NCI-H1092 (cell line): ENCODE measurements around the gene MIP.
"Not testable (repeated sequence)": the region's sequence is repeated elsewhere in the genome, so short reads cannot be mapped to it uniquely, and the experiment has no call there.

ENCODE experiments used
- DNase-seq: peaks from one replicate; lab custom pipeline; 2025; lab: John Stamatoyannopoulos, UW

The MIP gene

GRCh38 chr12:56410768-56411167, 43.7 kb downstream of the MIP start:
- DNase-seq = no peak

- DNase-seq = no peak
Measured at GRCh38 chr12:56408799-56409417, 45.5 kb downstream of the MIP start.

GRCh38 chr12:56404227-56404626, 50.2 kb downstream of the MIP start:
- DNase-seq = not testable (repeated sequence)

GRCh38 chr12:56401612-56402011, 52.8 kb downstream of the MIP start:
- not testable (repeated sequence) for DNase-seq

GRCh38 chr12:56401125-56401524, 53.3 kb downstream of the MIP start:
- DNase-seq = not testable (repeated sequence)
